GM18520 (cell line): ENCODE results near the gene OR2J1.
"Not testable (repeated sequence)": the region's sequence is repeated elsewhere in the genome, so short reads cannot be mapped to it uniquely, and the experiment has no call there.

Experiments used
- ATAC-seq: cut with Tn5 transposase; IDR thresholded peaks from one replicate; pipeline ENCODE4 v1.9.1; 2021; ENCODE audit not compliant: unreplicated experiment

Gene OR2J1

DNA sequence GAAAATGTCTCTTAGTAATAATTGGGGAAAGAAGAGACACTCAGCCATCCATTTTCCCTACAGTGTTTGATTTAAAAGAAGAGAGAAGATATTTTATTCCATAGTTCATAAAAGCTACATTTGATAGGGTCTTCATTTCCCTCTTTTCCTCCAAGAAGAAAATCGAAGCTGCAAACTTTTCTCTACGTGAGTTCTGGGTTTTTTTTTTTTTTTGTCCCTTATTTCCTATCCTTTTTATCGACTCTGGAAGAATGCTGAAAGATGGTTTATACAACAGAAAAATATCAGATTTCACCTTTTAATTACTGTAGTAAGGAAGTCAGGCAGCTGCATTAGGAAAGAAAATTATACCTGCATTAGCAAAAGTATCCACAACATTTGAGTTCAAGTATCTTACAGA lies at the start of gene OR2J1:
OR2J1 (plus strand) TSS at position 301 of the 400 bp plus-strand sequence. CDS start 1,453 bp downstream, outside the sequence.
- ATAC-seq: no peak

DNA sequence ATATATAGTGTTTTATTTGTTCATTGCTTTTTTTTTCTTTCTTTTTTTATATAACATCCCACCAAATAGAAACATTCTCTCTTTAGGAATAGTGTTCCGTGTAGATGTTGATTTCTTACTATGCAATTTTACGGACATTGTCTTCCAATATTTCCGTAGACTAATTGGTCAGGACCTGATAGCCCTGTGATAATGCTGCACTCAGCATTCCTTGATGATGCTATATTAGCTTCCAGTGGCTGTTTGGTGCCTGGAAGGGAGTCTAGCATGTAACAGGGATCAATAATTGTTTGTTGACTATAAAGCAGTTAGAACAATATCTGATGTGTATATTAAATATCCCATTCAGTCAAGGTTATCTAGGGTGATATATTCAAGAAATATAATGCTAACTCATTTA lies 47.6 kb upstream of the OR2J1 start:
- no peak for ATAC-seq

DNA sequence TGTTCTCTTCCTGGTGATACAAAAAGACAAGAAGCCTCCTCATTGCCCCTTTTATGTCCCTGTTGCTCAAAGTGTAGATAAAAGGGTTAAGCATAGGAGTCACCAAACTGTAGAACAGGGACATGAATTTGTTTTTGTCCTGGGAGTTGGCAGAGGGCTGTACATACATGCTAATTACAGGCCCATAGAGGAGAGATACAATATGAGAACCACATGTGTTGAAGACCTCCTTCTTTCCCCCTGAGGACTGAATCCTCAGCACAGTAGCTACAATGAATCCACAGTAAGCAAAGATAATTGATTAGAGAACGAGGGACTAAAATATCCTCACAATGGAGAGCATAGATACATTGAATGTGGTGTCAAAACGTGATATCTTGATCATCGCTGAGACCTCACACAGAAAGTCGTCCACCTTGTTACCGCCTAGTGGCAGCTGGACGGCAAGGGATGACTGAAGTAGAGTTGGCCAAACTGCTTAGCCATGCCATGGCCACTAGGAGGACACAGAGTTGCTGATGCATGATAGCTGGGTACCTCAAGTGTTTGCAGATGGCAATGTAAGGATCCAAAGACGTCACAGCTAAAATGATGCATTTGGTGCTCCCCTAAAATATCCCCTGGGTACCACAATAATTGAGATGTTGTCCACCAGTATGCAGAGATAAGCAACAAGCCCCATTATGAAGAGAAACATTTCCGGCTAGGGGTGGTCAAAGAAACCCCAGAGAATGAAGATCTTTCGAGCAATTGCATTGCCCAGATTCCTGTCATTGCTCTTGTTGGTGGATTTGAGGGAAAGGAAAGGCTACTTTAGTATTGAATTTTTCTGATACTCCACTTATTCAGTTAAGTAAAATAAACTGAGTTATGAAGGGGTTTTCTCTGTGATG lies 27.2 kb upstream of the OR2J1 start:
- ATAC-seq: no peak

DNA sequence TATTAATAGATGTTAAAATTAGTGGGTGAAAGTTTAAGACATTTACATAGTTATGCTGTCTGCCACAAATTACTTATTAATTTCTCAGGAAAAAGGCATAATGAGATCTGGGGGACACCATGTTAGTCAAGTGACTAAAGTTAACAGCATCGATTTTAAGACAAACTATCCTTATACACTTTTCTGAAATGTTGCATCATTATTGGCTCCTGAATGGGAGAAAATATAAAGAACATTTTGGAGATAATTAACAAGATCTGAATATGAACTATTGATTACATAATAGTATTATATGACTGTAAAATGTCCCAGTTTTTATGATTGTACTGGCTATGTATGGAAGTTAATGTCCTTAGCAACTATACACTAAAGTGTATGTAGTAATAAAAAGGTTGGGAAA lies 20.1 kb upstream of the OR2J1 start:
- no peak for ATAC-seq

DNA sequence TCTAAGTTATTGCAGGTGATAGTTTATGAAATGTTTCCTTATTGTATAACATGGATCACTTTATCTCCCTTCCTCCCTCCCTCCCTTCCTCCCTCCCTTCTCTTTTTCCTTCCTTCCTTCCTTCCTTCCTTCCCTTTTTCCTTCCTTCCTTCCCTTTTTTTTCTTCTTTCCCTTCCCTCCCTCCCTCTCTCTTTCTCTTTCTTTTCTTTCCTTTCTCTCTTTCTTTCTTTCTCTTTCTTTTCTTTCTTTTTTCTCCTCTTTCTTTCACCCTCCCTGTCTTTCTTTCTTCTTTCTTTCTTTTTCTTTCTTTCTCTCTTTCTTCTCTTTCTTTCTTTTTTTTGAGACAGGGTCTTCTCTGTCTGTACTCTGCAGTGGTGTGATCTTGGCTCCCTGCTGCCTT lies 18.0 kb upstream of the OR2J1 start:
- ATAC-seq: no peak

- no peak for ATAC-seq
Observed at GRCh38 chr6:29082457-29082856, 16.8 kb upstream of the OR2J1 start.

- ATAC-seq: no peak
Observed at GRCh38 chr6:29087213-29087612, 12.1 kb upstream of the OR2J1 start, which contains the start of gene OR2B3. Gene OR2B3 (minus strand): TSS chr6:29087313. CDS start chr6:29087248, 65 bp downstream.

GRCh38 chr6:29092957-29093356 lies 6.3 kb upstream of the OR2J1 start:
- ATAC-seq: no peak

DNA sequence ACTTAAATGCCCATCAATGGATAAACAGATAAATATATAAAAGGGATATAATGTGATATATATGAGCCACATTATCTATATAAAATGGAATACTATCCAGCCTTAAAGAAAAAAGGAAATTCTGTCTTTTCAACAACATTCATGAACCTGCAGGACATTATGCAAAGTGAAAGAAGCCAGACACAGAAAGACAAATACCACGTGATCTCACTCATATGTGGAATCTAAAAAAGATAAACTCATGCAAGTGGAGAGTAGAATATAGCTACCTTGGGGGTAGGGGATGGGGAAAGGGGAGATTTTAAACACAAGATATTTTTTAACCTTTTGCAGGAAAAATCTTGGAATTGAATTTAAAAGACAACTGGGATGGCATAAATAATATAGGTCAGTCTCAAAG lies 1.5 kb upstream of the OR2J1 start:
- no peak for ATAC-seq

DNA sequence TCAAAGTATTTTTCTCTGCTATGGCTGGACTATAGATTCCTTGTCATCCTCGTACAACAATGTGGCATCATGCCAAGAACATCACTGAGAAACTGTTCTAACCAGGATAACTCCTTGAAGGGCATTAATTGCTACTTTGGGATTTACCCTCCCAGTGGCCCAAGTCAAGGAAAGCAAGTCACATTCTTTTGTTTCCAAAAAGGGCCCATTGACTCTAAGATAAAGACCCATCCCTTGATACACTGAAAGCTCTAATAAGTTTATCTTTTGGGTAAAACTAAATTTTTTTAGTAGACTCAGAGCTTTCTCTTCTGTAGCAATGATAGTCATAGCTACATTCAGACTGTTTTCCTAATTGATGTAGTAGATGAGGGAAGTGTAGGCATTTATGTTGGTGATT lies 8.5 kb downstream of the OR2J1 start, which contains the start of gene OR2J3:
OR2J3 (plus strand) TSS at position 301 of the 400 bp plus-strand sequence. CDS start 3,833 bp downstream, outside the sequence.
- no peak for ATAC-seq

DNA sequence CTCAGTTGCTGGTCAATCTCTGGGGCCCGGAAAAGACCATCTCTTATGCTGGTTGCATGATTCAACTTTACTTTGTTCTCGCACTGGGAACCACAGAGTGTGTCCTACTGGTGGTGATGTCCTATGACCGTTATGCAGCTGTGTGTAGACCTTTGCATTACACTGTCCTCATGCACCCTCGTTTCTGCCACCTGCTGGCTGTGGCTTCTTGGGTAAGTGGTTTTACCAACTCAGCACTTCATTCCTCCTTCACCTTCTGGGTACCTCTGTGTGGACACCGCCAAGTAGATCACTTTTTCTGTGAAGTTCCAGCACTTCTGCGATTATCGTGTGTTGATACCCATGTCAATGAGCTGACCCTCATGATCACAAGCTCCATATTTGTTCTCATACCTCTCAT lies 12.8 kb downstream of the OR2J1 start:
- ATAC-seq: no peak

DNA sequence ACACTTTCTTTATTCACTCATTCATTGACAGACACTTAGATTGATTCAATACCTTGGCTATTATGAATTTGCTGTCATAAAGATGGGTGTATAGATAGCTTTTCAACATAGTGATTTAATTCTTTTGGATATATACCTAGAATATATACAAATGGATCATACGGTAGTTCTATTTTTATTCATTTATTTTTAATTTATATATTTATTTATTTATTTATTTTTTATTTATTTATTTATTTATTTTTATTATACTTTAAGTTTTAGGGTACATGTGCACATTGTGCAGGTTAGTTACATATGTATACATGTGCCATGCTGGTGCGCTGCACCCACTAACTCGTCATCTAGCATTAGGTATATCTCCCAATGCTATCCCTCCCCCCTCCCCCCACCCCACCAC lies 15.7 kb downstream of the OR2J1 start:
- ATAC-seq: not testable (repeated sequence)

- no peak for ATAC-seq
Observed at GRCh38 chr6:29129326-29130012, 30.2 kb downstream of the OR2J1 start.

DNA sequence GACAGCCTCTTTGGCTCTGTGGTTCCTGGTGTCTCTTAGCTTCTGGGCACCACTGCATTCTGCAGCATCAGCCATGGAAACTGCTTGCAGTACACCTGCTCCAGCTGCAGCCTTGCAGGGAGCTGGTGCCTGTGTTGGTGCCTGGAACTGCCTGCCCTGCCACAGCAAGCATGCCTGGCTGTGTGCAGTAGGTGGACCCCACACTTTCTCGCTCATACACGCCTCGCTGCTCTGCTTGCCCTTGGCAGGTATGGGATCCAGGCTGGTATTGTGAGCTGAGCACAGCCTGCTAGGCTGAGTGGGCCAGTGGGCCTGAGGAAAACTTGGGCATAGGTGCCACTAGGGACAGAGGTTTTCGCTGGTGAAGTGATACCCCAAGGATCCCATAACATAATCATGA lies 31.4 kb downstream of the OR2J1 start:
- ATAC-seq: no peak

DNA sequence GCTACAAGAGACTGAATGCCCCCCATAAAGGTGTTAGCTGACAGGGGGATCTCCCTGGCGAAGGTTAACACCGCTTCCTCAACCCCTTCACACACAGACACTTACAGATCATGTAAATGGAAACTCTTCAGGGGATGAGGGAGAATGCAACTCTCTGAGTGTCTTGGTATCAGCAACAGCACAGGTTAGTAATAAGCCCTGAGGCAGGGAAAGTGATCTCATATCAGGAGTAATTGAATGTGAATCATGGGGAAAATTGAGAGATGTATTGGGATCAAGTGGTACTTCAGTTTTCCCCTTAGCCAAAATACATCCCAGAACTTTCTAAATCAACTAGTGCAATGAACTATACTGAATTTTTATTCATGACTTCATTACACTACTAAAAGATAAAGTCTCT lies 32.4 kb downstream of the OR2J1 start:
- ATAC-seq: no peak

DNA sequence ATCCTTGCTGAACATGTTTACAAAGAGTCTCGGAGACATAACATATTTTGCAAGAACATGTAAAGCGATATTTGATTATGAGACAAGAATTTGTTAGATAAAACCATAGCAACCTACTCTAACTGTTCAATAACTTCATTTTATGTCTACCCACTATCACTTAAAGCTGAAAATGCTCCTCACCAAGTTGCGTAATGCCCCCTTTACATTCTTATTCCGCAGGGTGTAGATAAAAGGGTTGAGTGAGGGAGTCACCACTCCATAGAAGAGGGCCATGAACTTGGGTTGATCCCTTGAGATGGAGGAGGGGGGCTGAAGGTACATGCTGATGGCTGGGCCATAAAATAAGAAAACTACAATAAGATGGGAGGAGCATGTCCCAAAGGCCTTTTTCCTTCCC lies 38.4 kb downstream of the OR2J1 start:
- ATAC-seq: no peak

GRCh38 chr6:29141606-29142005 lies 42.3 kb downstream of the OR2J1 start:
- ATAC-seq: no peak

DNA sequence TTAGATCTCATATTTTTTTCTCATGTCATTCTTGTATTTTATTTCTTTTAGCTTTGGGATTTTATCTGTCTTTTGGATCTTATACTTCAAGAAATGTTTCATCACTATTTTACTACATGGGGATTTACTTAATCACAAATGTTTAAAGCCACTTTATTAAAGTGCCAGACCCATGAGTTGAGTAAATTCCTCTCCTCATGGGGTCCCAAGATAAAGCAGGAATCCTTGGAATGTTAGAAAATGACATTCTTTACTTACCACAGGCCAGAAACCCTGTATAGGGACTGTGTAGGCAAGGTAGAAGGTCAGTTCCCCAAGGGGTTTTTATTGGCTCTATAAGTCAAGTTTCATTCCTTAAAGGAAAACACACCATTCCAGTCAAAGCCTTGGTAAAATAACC lies 43.0 kb downstream of the OR2J1 start:
- no peak for ATAC-seq

DNA sequence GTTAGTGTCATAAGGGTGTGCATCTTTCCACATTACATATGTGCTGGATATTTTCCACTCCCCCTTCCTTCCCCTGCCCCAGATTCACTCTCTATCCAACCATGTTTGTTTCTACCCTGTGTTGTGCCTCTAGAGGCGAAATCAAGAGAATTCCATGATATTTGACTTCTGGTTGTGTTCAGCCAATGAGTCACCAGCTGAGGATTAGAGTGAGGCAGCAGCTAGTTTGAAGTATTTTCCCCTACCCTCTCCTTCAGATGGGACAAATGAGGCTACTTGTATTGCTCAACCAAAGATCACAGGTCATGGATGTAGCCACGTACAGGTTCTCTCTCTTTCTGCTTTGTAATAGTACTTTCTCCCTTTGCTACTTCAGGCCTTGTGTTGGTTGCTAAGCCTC lies 46.9 kb downstream of the OR2J1 start:
- ATAC-seq: no peak

DNA sequence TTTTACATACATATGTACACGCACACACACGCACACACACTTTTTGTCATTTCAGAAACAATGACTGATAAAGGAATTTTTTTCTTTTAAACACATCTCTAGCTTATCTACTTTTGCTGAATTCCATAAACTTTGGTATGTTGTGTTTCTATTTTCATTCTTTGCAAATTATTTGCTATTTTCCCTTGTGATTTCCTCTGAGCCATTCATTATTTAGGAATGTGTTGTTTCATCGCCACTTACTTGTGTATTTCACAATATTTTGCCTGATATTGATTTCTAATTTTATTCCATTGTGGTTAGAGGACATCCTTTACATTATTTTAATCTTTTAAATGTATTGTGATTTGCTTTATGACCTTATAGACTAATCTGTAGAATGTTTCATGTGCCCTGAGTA lies 47.8 kb downstream of the OR2J1 start:
- ATAC-seq: no peak

DNA sequence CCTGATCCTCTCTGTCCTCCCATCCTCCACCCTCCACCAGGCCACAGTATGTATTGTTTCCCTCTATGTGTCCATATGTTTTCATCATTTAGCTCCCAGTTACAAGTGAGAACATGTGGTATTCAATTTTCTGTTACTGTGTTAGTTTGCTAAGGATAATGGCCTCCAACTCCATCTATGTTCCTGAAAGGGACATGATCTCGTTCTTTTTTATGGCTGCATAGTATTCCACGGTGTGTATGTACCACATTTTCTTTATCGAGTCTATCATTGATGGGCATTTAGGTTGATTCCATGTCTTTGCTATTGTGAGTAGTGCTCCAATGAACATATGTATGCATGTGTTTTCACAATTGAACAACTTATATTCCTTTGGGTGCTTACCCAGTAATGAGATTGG lies 50.2 kb downstream of the OR2J1 start:
- ATAC-seq: not testable (repeated sequence)
